Measurements from ENCODE around the gene RSPRY1. TPM values are rescaled to one million over a fixed set of nuclear protein-coding genes. Genes with fewer than 3 reads are reported as not detected.
A peak's percentile ranks its signal among the peaks of the same experiment; 100 is the strongest.

RSPRY1 gene
- total RNA-seq, 1 donor from 2014 or later: 44.7 TPM

- DNase-seq (ENCODE audit: low spot score): no peak
These were observed 33.7 kb upstream of the RSPRY1 start for GRCh38 chr16:57152096-57153093.

GRCh38 chr16:57153841-57154240, 32.3 kb upstream of the RSPRY1 start:
- no peak for DNase-seq (ENCODE audit: low spot score)

- no peak for DNase-seq (ENCODE audit: low spot score)
These were observed 30.3 kb upstream of the RSPRY1 start for GRCh38 chr16:57155702-57156350.

GRCh38 chr16:57156351-57156703, 29.8 kb upstream of the RSPRY1 start:
- no peak for DNase-seq (ENCODE audit: low spot score)

GRCh38 chr16:57157533-57157932, 28.6 kb upstream of the RSPRY1 start:
- DNase-seq (ENCODE audit: low spot score): no peak

- no peak for DNase-seq (ENCODE audit: low spot score)
These were observed 26.7 kb upstream of the RSPRY1 start for GRCh38 chr16:57159447-57159846.

- no peak for DNase-seq (ENCODE audit: low spot score)
These were observed 22.3 kb upstream of the RSPRY1 start for GRCh38 chr16:57163842-57164241.

GRCh38 chr16:57165483-57165882, 20.6 kb upstream of the RSPRY1 start:
- no peak for DNase-seq (ENCODE audit: low spot score)

- no peak for DNase-seq (ENCODE audit: low spot score)
These were observed 20.2 kb upstream of the RSPRY1 start for GRCh38 chr16:57165938-57166337.

GRCh38 chr16:57166451-57166850, 19.7 kb upstream of the RSPRY1 start:
- no peak for DNase-seq (ENCODE audit: low spot score)

- DNase-seq (ENCODE audit: low spot score): no peak
These were observed 19.2 kb upstream of the RSPRY1 start for GRCh38 chr16:57166951-57167350.

GRCh38 chr16:57167538-57167937, 18.6 kb upstream of the RSPRY1 start:
- DNase-seq (ENCODE audit: low spot score): no peak

- DNase-seq (ENCODE audit: low spot score): no peak
These were observed 18.2 kb upstream of the RSPRY1 start for GRCh38 chr16:57167953-57168352.

- no peak for DNase-seq (ENCODE audit: low spot score)
These were observed 16.8 kb upstream of the RSPRY1 start for GRCh38 chr16:57169327-57169726.

GRCh38 chr16:57172721-57173290, 13.3 kb upstream of the RSPRY1 start:
- DNase-seq (ENCODE audit: low spot score): no peak

- no peak for DNase-seq (ENCODE audit: low spot score)
These were observed 10.2 kb upstream of the RSPRY1 start for GRCh38 chr16:57175896-57176295.

- DNase-seq (ENCODE audit: low spot score): no peak
These were observed 7.9 kb upstream of the RSPRY1 start for GRCh38 chr16:57178196-57178595.

- DNase-seq (ENCODE audit: low spot score): no peak
These were observed 7.3 kb upstream of the RSPRY1 start for GRCh38 chr16:57178793-57179212.

GRCh38 chr16:57179215-57179828, 6.8 kb upstream of the RSPRY1 start:
- no peak for DNase-seq (ENCODE audit: low spot score)

GRCh38 chr16:57184113-57184512, 2.0 kb upstream of the RSPRY1 start:
- DNase-seq (ENCODE audit: low spot score): no peak

- no peak for DNase-seq (ENCODE audit: low spot score)
These were observed 1.2 kb upstream of the RSPRY1 start for GRCh38 chr16:57184887-57185445.

GRCh38 chr16:57185446-57185944, 634 bp upstream of the RSPRY1 start:
- DNase-seq (ENCODE audit: low spot score): peak; percentile 65

Data from ureter (tissue), 1 donor.